Measurements from ENCODE around the gene CSNK2B.

DNA sequence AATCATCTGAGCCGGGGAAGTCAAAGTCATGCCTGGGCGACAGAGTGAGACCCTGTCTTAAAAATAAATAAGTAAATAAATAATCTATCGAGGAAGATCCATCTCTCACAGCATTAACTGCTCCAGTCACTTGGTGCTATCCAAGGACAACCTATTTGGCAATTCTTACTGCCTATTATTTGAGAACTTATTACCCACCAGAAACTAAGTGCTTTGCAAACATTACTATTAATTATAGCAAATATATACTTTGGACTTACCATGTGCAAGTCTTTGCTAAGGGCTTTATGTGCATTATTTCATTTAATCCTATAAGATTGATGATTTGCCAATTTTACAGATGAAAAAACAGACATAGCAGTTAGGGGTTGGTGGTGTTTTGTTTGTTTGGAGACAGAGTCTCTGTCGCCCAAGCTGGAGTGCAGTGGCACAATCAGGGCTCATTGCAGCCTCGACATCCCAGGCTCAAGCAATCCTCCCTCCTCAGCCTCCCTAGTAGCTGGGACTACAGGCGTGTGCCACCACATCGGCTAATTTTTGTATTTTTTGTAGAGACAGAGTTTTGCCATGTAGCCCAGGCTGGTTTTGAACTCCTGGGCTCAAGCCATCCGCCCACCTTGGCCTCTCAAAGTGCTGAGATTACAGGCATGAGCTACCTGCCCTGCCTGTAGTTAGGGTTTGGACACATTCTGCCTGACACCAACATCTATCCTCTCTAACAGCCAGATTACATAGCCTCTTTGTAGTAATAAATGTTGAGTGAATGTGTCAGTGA lies 11.1 kb upstream of the CSNK2B start:
- TF ChIP-seq CTCF (optimal IDR thresholded peaks at IDR 0.05 in 1 of 3, IDR thresholded peaks at IDR 0.05 in 1 of 3, conservative IDR thresholded peaks at IDR 0.05 in 1 of 3; ENCODE audit: extremely low read depth in 1 of 3, insufficient read depth in 2 of 3, low read length in 3 of 3), result no peak
- TF ChIP-seq EZH2 (IDR thresholded peaks at IDR 0.05; ENCODE audit: low read length), result no peak

Measured in keratinocyte (primary cell).